Activated T-cell treated with anti-CD3 and anti-CD28 coated beads for 1 hour (primary cell): ENCODE measurements around the gene ZNF816.
A peak's percentile ranks its signal among the peaks of the same experiment; 100 is the strongest.
"Not testable (repeated sequence)": the region's sequence is repeated elsewhere in the genome, so short reads cannot be mapped to it uniquely, and the experiment has no call there.

Source experiments
- DNase-seq: peaks from one replicate; pipeline ENCODE4 v3.0.0-alpha.2; 2020; ENCODE audit warnings: low read depth

Gene ZNF816

GRCh38 chr19:52924641-52925040 is 38.0 kb downstream of the ZNF816 start:
- not testable (repeated sequence) for DNase-seq

GRCh38 chr19:52923778-52924593 is 38.7 kb downstream of the ZNF816 start:
- no peak for DNase-seq

- peak; percentile 80 for DNase-seq
These were observed 39.6 kb downstream of the ZNF816 start, which contains the start of gene ZNF888 for GRCh38 chr19:52922841-52923777. Gene ZNF888 (minus strand): TSS chr19:52923428. CDS start chr19:52917873, 5,555 bp downstream.

- DNase-seq, result no peak
These were observed 45.1 kb downstream of the ZNF816 start for GRCh38 chr19:52917531-52917930.

- no peak for DNase-seq
These were observed 52.0 kb downstream of the ZNF816 start for GRCh38 chr19:52910648-52911047.

- not testable (repeated sequence) for DNase-seq
These were observed 58.5 kb downstream of the ZNF816 start for GRCh38 chr19:52904052-52904780.

GRCh38 chr19:52901842-52902241 is 60.8 kb downstream of the ZNF816 start:
- no peak for DNase-seq
